ENCODE results near the gene MZF1.
A peak's percentile ranks its signal among the peaks of the same experiment; 100 is the strongest.
"Not testable (repeated sequence)": the region's sequence is repeated elsewhere in the genome, so short reads cannot be mapped to it uniquely, and the experiment has no call there.

MZF1 gene

GRCh38 chr19:58554494-58555368 lies 18.4 kb downstream of the MZF1 start, which contains the start of gene CHMP2A:
TSS of gene CHMP2A (minus strand) at chr19:58555105. CDS start at chr19:58554212, 893 bp downstream.
- peak; percentile 98 for DNase-seq

GRCh38 chr19:58553799-58554493 lies 19.2 kb downstream of the MZF1 start:
- no peak for DNase-seq

- no peak for DNase-seq
Measured at GRCh38 chr19:58552655-58553054, 20.5 kb downstream of the MZF1 start.

- no peak for DNase-seq
Measured at GRCh38 chr19:58551577-58552471, 21.3 kb downstream of the MZF1 start.

- DNase-seq = no peak
Measured at GRCh38 chr19:58551123-58551497, 22.0 kb downstream of the MZF1 start.

- no peak for DNase-seq
Measured at GRCh38 chr19:58550362-58551122, 22.6 kb downstream of the MZF1 start.

GRCh38 chr19:58549664-58550361 lies 23.3 kb downstream of the MZF1 start:
- no peak for DNase-seq

GRCh38 chr19:58548859-58549663 lies 24.1 kb downstream of the MZF1 start:
- DNase-seq = no peak

GRCh38 chr19:58547323-58548312 lies 25.5 kb downstream of the MZF1 start:
- no peak for DNase-seq

GRCh38 chr19:58546019-58546530 lies 27.1 kb downstream of the MZF1 start:
- no peak for DNase-seq

- peak; percentile 42 for DNase-seq
Measured at GRCh38 chr19:58545286-58546018, 27.7 kb downstream of the MZF1 start.

- no peak for DNase-seq
Measured at GRCh38 chr19:58544591-58545285, 28.4 kb downstream of the MZF1 start.

GRCh38 chr19:58543826-58544590 lies 29.1 kb downstream of the MZF1 start, which contains the start of gene TRIM28:
TSS of gene TRIM28 (plus strand) at chr19:58544064. CDS start at chr19:58544758, 694 bp downstream.
- peak; percentile 100 for DNase-seq

- DNase-seq = not testable (repeated sequence)
Measured at GRCh38 chr19:58542641-58543372, 30.3 kb downstream of the MZF1 start.

GRCh38 chr19:58539169-58539559 lies 34.0 kb downstream of the MZF1 start:
- DNase-seq = not testable (repeated sequence)
